ENCODE results near the gene PCDH15.
A peak's percentile ranks its signal among the peaks of the same experiment; 100 is the strongest.

PCDH15 gene

DNA sequence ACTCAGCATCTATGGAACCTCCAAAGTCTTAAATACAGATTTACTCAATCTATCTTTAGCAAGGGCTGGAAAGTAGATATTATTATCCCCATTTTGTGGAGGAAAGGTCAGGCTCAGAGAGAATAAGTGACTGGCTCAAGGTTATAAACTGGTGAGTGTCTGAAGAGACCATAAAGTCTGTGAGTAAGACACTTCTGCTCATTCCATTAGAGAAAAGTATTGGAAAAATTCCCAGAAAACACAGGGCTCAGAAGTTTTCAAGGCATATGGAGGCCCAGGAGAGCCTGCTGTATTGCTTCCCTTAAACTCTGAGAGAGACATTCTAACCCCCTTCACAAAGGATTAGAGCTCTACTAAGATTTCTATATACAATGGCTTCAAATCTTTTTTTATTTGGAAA lies 134.8 kb downstream of the PCDH15 start:
- TF ChIP-seq POLR2A (IDR thresholded peaks at IDR 0.05; ENCODE audit: low read depth, low read length): no peak
- DNase-seq (ENCODE audit: insufficient read length, low spot score) (no peak), FAIRE-seq (no peak)

DNA sequence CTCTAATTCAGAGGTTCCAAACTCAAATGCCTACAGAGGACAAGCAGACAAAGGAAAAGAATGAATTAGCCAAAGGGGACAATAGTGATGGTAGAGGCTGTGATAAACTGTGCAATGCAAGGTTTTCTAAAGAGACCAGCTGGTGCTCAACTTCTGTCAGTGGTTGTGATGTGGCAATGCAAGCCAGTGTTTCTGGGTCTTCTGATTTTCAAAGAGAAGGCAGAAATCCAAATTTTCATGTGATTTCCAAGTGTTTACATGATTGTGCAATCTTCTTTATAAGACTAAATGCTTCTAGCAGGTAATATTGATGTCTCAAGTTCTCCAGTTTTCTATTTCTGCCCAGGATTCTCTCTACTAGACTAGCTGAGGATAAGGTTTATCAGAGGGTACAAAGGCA lies 135.9 kb downstream of the PCDH15 start:
- TF ChIP-seq POLR2A (IDR thresholded peaks at IDR 0.05; ENCODE audit: low read depth, low read length): no peak
- DNase-seq (ENCODE audit: insufficient read length, low spot score) (no peak), FAIRE-seq (no peak)

DNA sequence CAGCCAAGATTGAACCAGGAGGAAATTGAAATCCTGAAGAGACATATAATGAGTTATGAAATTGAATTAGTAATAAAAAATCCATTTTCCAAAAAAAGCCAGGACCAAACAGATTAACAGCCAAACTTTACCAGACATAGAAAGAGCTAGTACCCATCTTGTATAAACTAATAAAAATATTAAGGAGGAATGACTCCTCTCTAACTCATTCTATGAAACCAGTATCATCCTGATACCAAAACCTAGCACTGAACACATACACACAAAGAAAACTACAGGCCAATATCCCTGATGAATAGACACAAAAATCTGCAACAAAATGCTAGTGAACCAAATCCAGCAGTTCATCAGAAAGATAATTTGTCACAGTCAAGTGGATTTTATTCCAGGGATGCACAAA lies 140.6 kb downstream of the PCDH15 start:
- no peak for TF ChIP-seq POLR2A (IDR thresholded peaks at IDR 0.05; ENCODE audit: low read depth, low read length)
- no peak for FAIRE-seq

DNA sequence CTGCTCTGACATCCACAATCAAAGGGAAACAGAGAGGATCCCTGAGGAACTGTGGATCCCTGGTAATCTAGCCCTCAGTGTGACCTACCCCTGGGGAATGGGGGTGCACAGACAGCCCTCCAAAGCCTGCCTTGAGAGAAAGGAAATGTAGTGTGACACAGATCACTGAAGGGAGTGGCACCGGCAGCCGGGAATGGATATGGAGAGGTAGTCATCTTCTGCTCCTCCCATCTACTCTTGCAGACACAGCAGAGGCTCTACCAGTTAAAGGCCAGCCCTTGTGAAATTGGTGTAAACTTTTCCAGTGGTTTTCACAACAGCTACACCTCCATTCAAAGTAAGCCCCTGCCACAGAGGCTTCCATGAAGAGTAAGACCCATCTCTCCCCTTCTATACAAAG lies 144.4 kb downstream of the PCDH15 start:
- no peak for FAIRE-seq
- TF ChIP-seq POLR2A (IDR thresholded peaks at IDR 0.05; ENCODE audit: low read depth, low read length): no peak
- no peak for DNase-seq (ENCODE audit: insufficient read length, low spot score)

More for the DNA sequence above, 140.6 kb downstream of the PCDH15 start:
- no peak for DNase-seq (ENCODE audit: insufficient read length, low spot score)

DNA sequence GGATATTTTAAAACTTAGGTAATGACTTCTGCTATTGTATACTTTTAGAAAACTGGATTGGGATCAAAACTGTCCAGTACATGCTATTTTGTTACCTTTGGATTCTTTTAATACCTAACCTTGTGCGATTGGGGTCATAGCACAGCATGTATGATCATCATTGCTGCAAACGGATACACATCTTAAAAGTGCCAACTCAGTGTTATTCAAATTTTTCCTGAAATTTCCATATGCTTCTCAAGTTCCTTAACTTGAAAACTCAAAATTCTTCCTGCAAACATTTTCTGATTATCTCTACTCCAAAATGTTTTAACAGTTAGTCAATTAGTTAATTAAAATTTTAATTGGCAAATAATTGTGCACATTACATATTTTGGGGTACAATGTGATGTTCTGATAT lies 147.5 kb downstream of the PCDH15 start:
- FAIRE-seq (no peak), DNase-seq (ENCODE audit: insufficient read length, low spot score) (no peak)
- no peak for TF ChIP-seq POLR2A (IDR thresholded peaks at IDR 0.05; ENCODE audit: low read depth, low read length)

DNA sequence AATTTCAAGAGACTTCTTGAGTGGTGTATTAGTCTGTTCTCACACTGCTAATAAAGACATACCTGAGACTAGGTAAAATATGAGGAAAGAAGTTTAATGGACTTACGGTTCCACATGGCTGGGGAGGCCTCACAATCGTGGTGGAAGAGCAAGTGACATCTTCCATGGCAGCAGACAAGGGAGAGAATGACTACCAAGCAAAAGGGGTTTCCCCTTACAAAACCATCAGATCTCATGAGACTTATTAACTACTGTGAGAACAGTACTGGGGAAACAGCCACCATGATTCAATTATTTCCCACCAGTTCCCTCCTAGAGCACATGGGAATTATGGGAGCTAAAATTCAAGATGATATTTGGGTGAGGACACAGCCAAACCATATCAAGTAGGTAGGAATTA lies 150.5 kb downstream of the PCDH15 start:
- FAIRE-seq: no peak
- TF ChIP-seq POLR2A (IDR thresholded peaks at IDR 0.05; ENCODE audit: low read depth, low read length): no peak
- no peak for DNase-seq (ENCODE audit: insufficient read length, low spot score)

DNA sequence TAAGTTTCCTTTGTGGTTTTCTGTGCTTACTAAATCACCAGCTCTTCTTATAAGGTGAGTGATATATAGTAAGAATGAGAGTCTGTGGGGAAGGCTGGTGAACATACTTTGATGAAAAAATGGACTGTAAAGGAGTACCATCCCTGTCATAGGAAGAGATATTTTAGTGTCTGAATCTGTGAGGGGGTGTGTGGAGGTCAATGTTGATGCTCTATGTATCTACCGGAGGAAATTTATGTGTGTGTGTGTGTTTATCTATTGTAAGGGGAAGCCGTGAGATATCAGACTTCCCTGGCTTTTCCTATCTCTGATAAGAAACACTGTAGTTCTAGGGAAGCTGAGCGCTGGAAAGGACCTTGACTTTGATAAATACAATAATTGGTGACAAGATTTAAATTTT lies 179.0 kb downstream of the PCDH15 start:
- FAIRE-seq: peak; percentile 57
- no peak for DNase-seq (ENCODE audit: insufficient read length, low spot score)
- no peak for TF ChIP-seq POLR2A (IDR thresholded peaks at IDR 0.05; ENCODE audit: low read depth, low read length)

DNA sequence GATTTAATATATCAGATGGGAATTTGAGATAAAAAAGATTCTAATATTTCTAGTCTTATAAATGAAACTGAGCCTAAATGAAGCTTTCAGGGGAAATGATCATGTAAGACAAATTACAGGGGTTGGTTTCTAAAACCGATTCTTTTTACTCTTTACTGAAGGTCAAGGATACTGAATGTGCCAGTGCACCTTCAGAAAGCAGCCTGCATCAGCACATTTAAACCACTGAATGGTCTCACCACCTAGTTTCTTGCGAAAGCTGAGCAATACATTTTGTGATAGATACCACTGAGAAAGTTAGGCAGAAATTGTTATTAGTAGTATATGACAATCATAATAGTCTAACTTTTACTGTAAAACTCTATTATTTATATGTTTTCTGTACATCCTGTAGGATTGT lies 180.7 kb downstream of the PCDH15 start:
- DNase-seq (ENCODE audit: insufficient read length, low spot score): no peak
- no peak for FAIRE-seq
- no peak for TF ChIP-seq POLR2A (IDR thresholded peaks at IDR 0.05; ENCODE audit: low read depth, low read length)

DNA sequence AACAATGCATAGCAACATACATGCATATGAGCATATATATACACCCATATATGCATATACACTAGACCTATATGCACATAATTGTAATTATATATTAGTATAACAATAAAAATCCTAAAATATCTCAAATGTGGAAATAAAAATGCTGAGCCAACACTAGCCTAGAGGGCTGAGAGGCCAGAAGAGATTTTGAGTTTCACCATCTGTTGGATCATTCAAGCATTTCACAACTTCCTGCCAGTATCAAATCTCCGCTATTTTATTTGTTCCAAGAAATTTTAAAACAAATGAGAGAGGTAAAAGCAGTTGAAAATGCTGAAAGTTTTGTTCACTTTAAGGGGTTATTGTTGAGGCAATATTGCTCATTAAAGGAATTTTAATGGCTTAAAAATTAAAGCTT lies 187.0 kb downstream of the PCDH15 start:
- TF ChIP-seq POLR2A (IDR thresholded peaks at IDR 0.05; ENCODE audit: low read depth, low read length): no peak
- FAIRE-seq (no peak), DNase-seq (ENCODE audit: insufficient read length, low spot score) (no peak)

DNA sequence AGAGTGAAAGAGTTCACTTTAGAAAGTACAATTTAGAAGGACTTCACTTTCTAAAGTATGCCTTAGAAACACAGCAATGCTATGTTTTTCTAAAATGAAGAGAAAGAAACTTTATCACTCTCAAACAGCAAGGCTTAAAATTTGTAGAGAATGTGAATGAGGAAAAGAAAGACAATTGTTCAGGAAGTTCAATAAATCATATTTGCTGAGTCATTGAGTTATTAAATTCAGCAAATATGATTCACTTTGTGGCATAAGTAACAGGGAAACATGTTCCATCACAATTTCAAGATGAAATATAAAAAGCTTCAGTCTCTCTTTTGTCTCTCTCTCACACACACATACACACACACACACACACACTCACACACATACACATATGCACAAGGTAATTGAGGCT lies 187.9 kb downstream of the PCDH15 start:
- no peak for FAIRE-seq
- DNase-seq (ENCODE audit: insufficient read length, low spot score): no peak
- TF ChIP-seq POLR2A (IDR thresholded peaks at IDR 0.05; ENCODE audit: low read depth, low read length): no peak

DNA sequence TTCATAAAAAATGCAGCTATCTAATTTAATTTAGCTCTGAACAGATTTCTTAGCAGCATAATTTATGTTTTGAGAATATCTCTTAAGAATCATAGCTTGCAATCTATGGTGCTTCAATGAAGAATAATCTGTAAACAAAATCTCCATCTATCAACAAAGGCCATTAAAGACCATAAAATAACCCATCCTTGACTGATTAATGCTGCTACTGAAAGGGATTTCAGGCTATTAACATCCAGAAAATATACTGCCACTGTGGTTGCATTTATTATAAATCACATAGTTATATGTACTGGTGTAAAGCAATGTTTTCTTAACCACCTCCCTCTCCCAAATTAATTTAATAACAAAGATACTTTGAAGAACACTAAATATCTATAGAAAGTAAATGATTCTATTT lies 191.6 kb downstream of the PCDH15 start:
- DNase-seq (ENCODE audit: insufficient read length, low spot score): no peak
- TF ChIP-seq POLR2A (IDR thresholded peaks at IDR 0.05; ENCODE audit: low read depth, low read length): no peak
- FAIRE-seq: no peak

DNA sequence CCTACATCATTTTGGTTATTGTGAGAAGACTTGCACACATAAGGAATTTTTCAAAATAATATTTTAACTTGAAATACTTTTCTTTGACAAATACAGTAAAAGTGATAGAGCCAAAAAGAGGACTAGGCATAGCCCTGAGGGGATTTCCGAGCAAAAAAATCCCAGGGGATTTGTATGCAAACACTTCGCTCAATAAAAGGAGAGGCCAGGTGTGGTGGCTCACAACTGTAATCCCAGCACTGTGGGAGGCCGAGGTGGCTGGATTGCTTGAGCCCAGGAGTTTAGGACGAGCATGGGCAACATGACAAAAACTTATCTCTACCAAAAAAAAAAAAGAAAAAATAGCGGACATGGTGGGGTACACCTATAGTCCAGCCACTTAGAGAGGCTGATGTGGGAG lies 193.0 kb downstream of the PCDH15 start:
- TF ChIP-seq POLR2A (IDR thresholded peaks at IDR 0.05; ENCODE audit: low read depth, low read length): no peak
- FAIRE-seq: no peak
- no peak for DNase-seq (ENCODE audit: insufficient read length, low spot score)

DNA sequence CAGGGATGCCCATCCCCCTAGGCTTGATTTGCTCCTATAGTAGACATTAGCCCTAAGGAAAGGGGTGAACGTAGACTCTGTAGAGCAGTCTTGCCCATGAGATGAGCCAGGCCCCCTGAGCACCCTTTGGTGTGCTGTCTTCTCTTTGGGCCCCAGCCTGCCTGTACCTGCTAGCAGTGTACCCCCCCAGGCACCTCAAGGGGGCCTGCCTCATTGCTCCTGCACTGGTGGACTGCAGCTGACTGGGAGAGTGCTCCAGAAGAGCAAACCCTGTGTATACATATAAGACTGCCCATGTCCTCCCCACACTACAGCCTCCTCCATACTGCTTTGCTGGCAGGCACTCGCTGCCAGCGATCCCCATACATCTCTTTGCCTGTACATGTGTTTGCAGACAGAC lies 206.7 kb downstream of the PCDH15 start:
- TF ChIP-seq POLR2A (IDR thresholded peaks at IDR 0.05; ENCODE audit: low read depth, low read length): no peak
- DNase-seq (ENCODE audit: insufficient read length, low spot score) (no peak), FAIRE-seq (no peak)

DNA sequence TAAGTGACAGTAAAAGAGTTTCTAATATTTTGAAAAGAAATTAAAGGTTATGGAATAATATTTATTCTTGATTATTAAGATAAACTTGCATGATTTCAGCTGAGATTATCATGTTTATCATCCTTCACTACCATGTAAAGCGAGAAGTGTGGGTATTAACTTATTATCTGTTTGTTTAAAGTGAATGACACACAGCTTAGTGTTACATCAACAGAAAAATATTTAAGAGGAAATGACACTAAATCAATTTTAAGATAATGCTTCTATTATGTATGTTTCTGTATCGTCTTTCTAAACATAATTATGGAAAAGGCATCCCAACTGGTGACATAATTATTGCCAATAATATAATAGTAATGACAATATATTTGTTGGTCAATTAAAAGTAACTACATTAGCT lies 213.1 kb downstream of the PCDH15 start:
- DNase-seq (ENCODE audit: insufficient read length, low spot score): no peak
- no peak for FAIRE-seq
- TF ChIP-seq POLR2A (IDR thresholded peaks at IDR 0.05; ENCODE audit: low read depth, low read length): no peak

DNA sequence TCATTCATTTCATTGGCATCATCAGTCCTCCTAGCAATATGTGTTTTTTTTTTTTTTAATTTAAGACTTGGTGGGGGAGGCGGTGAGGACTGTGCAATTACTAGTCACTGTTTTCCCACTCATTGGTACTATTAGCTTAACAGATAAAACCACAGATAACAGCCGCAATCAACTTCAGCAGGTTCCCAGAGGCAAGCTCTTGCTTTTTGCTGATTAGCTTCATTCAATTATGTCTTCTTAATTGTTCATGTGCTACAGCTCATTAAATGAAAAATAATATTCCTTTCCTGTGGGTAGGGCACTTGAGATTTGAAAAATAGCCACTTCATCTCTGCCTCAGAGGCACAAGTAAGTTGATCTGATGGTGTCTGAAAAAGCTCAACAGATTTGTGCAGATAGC lies 215.5 kb downstream of the PCDH15 start:
- TF ChIP-seq POLR2A (IDR thresholded peaks at IDR 0.05; ENCODE audit: low read depth, low read length): no peak
- FAIRE-seq (no peak), DNase-seq (ENCODE audit: insufficient read length, low spot score) (no peak)

DNA sequence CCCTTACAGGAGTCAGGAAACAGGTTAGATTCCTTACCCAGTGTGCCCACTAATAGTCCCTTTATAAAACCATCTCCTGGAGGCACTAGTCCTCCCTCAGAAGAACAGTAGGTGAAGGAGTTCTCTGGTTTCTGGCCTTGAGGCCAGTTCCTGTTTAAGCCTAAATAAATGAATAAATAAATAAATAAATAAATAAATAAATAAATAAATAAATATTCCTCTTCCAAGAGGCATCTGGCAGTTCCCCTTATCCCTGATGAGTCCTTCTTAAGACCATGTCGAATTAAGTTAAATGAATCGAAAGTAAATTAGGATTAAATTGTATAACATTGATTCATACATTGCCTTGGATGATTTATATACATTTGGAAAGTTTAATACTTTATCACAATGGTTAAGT lies 223.3 kb downstream of the PCDH15 start:
- DNase-seq (ENCODE audit: insufficient read length, low spot score) (no peak), FAIRE-seq (no peak)
- TF ChIP-seq POLR2A (IDR thresholded peaks at IDR 0.05; ENCODE audit: low read depth, low read length): no peak
